ENCODE results near the gene FHIT. TPM values are rescaled to one million over a fixed set of nuclear protein-coding genes. Genes with fewer than 3 reads are reported as not detected.
A peak's percentile ranks its signal among the peaks of the same experiment; 100 is the strongest.

The FHIT gene
- 10 to 100 TPM in 3 of 4 donors, 1 to 10 TPM in 1; 8.8 to 35.6 (median 12.6) TPM for total RNA-seq

GRCh38 chr3:61251174-61251972 lies at the start of gene FHIT:
TSS of gene FHIT (minus strand) at chr3:61251452.
- peak; percentile 96 for DNase-seq (ENCODE audit: low spot score in 2 of 2)
- peak within 1 kb of the TSS; percentile 75 for H3K4me3 ChIP-seq
- no peak for TF ChIP-seq POLR2A (IDR thresholded peaks at IDR 0.05)
- no peak for TF ChIP-seq CTCF (IDR thresholded peaks at IDR 0.05)
- peak in 1 of 3 donors; percentile 35 for TF ChIP-seq POLR2AphosphoS5 (IDR thresholded peaks at IDR 0.05)
- peak; percentile 13 for TF ChIP-seq EP300 (IDR thresholded peaks at IDR 0.05)
- H3K27ac ChIP-seq = peak within 1 kb of the TSS; percentile 80
- no peaks in the 10 kb centered on the region for H3K9me3 ChIP-seq
- no peaks in the 10 kb centered on the region for H3K36me3 ChIP-seq
- no peaks in the 10 kb centered on the region for H3K27me3 ChIP-seq
- H3K4me1 ChIP-seq = peaks cover 16% of the 10 kb centered on the region
- under 1% methylated on average over 41 of the region's 41 CpGs for WGBS

- no peak for TF ChIP-seq CTCF (IDR thresholded peaks at IDR 0.05)
- TF ChIP-seq POLR2A (IDR thresholded peaks at IDR 0.05) = no peak
- no peak for TF ChIP-seq EP300 (IDR thresholded peaks at IDR 0.05)
- no peak for TF ChIP-seq POLR2AphosphoS5 (IDR thresholded peaks at IDR 0.05)
- no peak for DNase-seq (ENCODE audit: low spot score in 2 of 2)
- no peaks in the 10 kb centered on the region for H3K27me3 ChIP-seq
- no peaks in the 10 kb centered on the region for H3K36me3 ChIP-seq
- WGBS = 49% methylated on average over 2 of the region's 2 CpGs
- H3K9me3 ChIP-seq = no peaks in the 10 kb centered on the region
- H3K4me3 ChIP-seq = no peak overlapping the region
- no peaks in the 10 kb centered on the region for H3K4me1 ChIP-seq
- no peak overlapping the region for H3K27ac ChIP-seq
Observed at GRCh38 chr3:61300786-61301185, 49.5 kb upstream of the FHIT start.

GRCh38 chr3:61300006-61300380 lies 48.7 kb upstream of the FHIT start:
- Histone ChIP-seq H3K4me1 (no peaks in the 10 kb centered on the region), H3K9me3 (no peaks in the 10 kb centered on the region), H3K4me3 (no peak overlapping the region), H3K27me3 (no peaks in the 10 kb centered on the region), H3K27ac (no peak overlapping the region), H3K36me3 (no peaks in the 10 kb centered on the region)
- WGBS = 66% methylated on average over 4 of the region's 4 CpGs
- no peak for DNase-seq (ENCODE audit: low spot score in 2 of 2)
- TF ChIP-seq CTCF (IDR thresholded peaks at IDR 0.05) = no peak
- no peak for TF ChIP-seq EP300 (IDR thresholded peaks at IDR 0.05)
- TF ChIP-seq POLR2A (IDR thresholded peaks at IDR 0.05) = no peak
- TF ChIP-seq POLR2AphosphoS5 (IDR thresholded peaks at IDR 0.05) = no peak

GRCh38 chr3:61299343-61300005 lies 48.2 kb upstream of the FHIT start:
- DNase-seq (ENCODE audit: low spot score in 2 of 2) = no peak
- Histone ChIP-seq H3K4me1 (no peaks in the 10 kb centered on the region), H3K27me3 (no peaks in the 10 kb centered on the region), H3K9me3 (no peaks in the 10 kb centered on the region), H3K4me3 (no peak overlapping the region), H3K36me3 (no peaks in the 10 kb centered on the region), H3K27ac (no peak overlapping the region)
- no peak for TF ChIP-seq CTCF (IDR thresholded peaks at IDR 0.05)
- no peak for TF ChIP-seq POLR2A (IDR thresholded peaks at IDR 0.05)
- TF ChIP-seq POLR2AphosphoS5 (IDR thresholded peaks at IDR 0.05) = no peak
- TF ChIP-seq EP300 (IDR thresholded peaks at IDR 0.05) = no peak
- 73% methylated on average over 3 of the region's 3 CpGs for WGBS

GRCh38 chr3:61297821-61298220 lies 46.6 kb upstream of the FHIT start:
- Histone ChIP-seq H3K27ac (no peak overlapping the region), H3K36me3 (no peaks in the 10 kb centered on the region), H3K4me1 (no peaks in the 10 kb centered on the region), H3K9me3 (no peaks in the 10 kb centered on the region), H3K4me3 (no peak overlapping the region), H3K27me3 (no peaks in the 10 kb centered on the region)
- DNase-seq (ENCODE audit: low spot score in 2 of 2) = no peak
- WGBS = 63% methylated on average over 1 of the region's 1 CpG
- no peak for TF ChIP-seq CTCF (IDR thresholded peaks at IDR 0.05)
- no peak for TF ChIP-seq POLR2AphosphoS5 (IDR thresholded peaks at IDR 0.05)

Data from suprapubic skin (tissue), 4 donors.